Gastroesophageal sphincter (tissue), 4 donors: ENCODE measurements around the gene DNAJC6. TPM values are rescaled to one million over a fixed set of nuclear protein-coding genes. Genes with fewer than 3 reads are reported as not detected.

ENCODE experiments used
- ATAC-seq: fragments of 150-250 bp; one replicate; pipeline ENCODE4 v1.9.1; 2016; ENCODE audit warnings: mild to moderate bottlenecking, moderate library complexity
- H3K27ac ChIP-seq, 4 donors: fragments of 200-600 bp; sonication (generic) in 3 of 4; 1 replicate in 3 of 4; 2 replicates in 1 of 4; pipeline ENCODE4 v1.5.1; 2016 to 2019
- H3K27me3 ChIP-seq: fragments of 200-600 bp; sonication (generic); one replicate; pipeline ENCODE4 v1.5.1; 2019
- H3K36me3 ChIP-seq, 2 donors: fragments of 200-600 bp; sonication (generic); one replicate each; pipeline ENCODE4 v1.5.1; 2019; ENCODE audit warnings: control low read depth in 1 of 2
- H3K4me1 ChIP-seq, 3 donors: fragments of 200-600 bp; sonication (generic); 1 replicate in 2 of 3; 2 replicates in 1 of 3; pipeline ENCODE4 v1.5.1; 2016 to 2019; ENCODE audit warnings: control low read depth in 2 of 3
- H3K4me3 ChIP-seq, 2 donors: fragments of 200-600 bp; sonication (generic); one replicate each; pipeline ENCODE4 v1.5.1; 2019; ENCODE audit warnings: mild to moderate bottlenecking in 1 of 2, moderate library complexity in 1 of 2
- H3K9me3 ChIP-seq, 3 donors: fragments of 200-600 bp; sonication (generic); one replicate each; pipeline ENCODE4 v1.5.1; 2017 to 2019; ENCODE audit warnings: control low read depth in 2 of 3
- EP300 ChIP-seq: sonication (generic); formaldehyde crosslinking; IDR thresholded peaks from one replicate; pipeline ENCODE4 v1.6.1; 2017; ENCODE audit warnings: antibody characterized with exemption, mild to moderate bottlenecking
- POLR2A ChIP-seq, 2 donors: fragments of 450-650 bp; IDR thresholded peaks; one replicate each; pipeline ENCODE4 v1.6.1; 2017; ENCODE audit warnings: antibody characterized with exemption in 2 of 2, mild to moderate bottlenecking in 2 of 2, moderate library complexity in 1 of 2
- POLR2AphosphoS5 ChIP-seq: sonication (generic); formaldehyde crosslinking; IDR thresholded peaks from one replicate; pipeline ENCODE4 v1.6.1; 2017; ENCODE audit warnings: antibody characterized with exemption
- WGBS, 2 donors: methylation state at CpG; one replicate each; pipeline ENCODE4 v1.1.5; 2018; ENCODE audit warnings: low coverage in 1 of 2; 5-methylcytosine and 5-hydroxymethylcytosine counted together
- small RNA-seq, 4 donors: library from RNA; depleted of rRNA; stranded (forward); fragments of <200 nt; gene quantifications; one replicate each; pipeline ENCODE3, GENCODE V24; 2016
- total RNA-seq, 4 donors: library from RNA; depleted of rRNA; stranded (reverse); fragments of >200 nt; gene quantifications; one replicate each; pipeline ENCODE4 v1.1.0, GENCODE V29; 2016
- TF ChIP-seq, protein P1 (sequence below), 4 experiments: fragments of 200-600 bp in 2 of 4; fragments of 450-650 bp in 2 of 4; sonication (generic) in 1 of 4; IDR thresholded peaks; one replicate each; pipeline ENCODE4 v1.5.1; 2017 to 2019; ENCODE audit warnings: antibody characterized with exemption in 4 of 4, mild to moderate bottlenecking in 2 of 4, moderate library complexity in 2 of 4

Gene DNAJC6
- total RNA-seq, 4 donors from 2014 or later: 2.0 to 5.3 (median 3.2) TPM

GRCh38 chr1:65456481-65456880 is 147.1 kb downstream of the DNAJC6 start:
- Histone ChIP-seq H3K27me3 (no peaks in the 10 kb centered on the region), H3K9me3 (no peaks in the 10 kb centered on the region), H3K36me3 (no peaks in the 10 kb centered on the region), H3K27ac (no peak overlapping the region), H3K4me1 (no peaks in the 10 kb centered on the region), H3K4me3 (no peak overlapping the region)
- TF ChIP-seq, protein P1, sequence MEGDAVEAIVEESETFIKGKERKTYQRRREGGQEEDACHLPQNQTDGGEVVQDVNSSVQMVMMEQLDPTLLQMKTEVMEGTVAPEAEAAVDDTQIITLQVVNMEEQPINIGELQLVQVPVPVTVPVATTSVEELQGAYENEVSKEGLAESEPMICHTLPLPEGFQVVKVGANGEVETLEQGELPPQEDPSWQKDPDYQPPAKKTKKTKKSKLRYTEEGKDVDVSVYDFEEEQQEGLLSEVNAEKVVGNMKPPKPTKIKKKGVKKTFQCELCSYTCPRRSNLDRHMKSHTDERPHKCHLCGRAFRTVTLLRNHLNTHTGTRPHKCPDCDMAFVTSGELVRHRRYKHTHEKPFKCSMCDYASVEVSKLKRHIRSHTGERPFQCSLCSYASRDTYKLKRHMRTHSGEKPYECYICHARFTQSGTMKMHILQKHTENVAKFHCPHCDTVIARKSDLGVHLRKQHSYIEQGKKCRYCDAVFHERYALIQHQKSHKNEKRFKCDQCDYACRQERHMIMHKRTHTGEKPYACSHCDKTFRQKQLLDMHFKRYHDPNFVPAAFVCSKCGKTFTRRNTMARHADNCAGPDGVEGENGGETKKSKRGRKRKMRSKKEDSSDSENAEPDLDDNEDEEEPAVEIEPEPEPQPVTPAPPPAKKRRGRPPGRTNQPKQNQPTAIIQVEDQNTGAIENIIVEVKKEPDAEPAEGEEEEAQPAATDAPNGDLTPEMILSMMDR (IDR thresholded peaks at IDR 0.05): no peak
- TF ChIP-seq POLR2AphosphoS5 (no peak), POLR2A (IDR thresholded peaks at IDR 0.05) (no peak), EP300 (no peak)
- ATAC-seq: no peak

DNA sequence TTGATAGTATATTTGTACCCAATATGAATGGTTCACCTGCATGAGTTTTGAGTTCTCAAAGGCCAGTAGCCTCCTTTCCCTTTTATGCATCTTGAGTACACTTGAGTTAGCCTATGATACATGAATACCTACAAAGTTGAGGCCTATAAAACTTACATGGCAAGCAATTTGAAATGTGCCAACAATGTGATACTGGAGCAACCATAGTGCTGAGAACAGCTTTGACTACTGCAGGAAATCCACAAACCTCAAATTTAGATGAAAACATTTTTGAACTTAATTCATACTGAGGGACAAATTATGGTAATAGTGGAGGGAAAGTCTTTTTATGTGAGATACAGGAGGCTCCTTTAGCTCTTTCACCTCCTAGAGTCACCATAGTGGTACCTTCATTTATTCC is 148.5 kb downstream of the DNAJC6 start:
- no peaks in the 10 kb centered on the region for H3K36me3 ChIP-seq
- H3K4me1 ChIP-seq: no peaks in the 10 kb centered on the region
- no peak for ATAC-seq
- H3K9me3 ChIP-seq: no peaks in the 10 kb centered on the region
- no peak overlapping the region for H3K27ac ChIP-seq
- TF ChIP-seq EP300 (no peak), POLR2A (IDR thresholded peaks at IDR 0.05) (no peak), POLR2AphosphoS5 (no peak)
- TF ChIP-seq, protein P1 (IDR thresholded peaks at IDR 0.05): no peak
- H3K27me3 ChIP-seq: no peaks in the 10 kb centered on the region
- no peak overlapping the region for H3K4me3 ChIP-seq

DNA sequence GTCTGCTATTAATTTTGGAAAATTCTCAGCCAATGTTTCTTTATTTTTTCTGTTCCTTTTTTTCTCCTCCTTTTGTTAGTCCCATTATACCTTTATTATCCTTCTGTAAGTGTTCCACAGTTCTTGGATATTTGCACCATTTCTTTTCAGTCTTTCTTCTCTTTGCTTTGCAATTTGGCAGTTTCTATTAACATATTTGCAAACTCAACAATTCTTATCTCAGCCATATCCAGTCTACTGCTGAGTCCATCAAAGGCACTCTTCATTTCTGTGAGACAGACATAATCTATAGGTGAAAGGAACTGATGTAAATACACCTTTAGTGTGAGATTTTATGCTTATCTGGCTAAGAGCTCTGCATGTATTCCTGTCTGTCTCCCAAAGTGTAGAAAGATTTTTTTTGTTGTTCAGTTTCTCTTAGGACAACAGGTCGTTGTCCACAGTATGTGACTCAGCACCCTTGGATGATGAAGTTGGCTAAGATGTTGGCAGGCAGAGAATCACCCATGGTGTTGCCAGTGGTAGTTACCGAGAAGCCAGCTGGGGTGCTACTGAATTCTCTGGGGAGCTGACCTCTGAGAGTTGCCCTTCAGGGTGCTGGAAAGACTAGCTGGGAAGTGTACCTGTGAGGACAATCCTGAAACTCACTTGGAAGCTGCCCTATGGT is 149.5 kb downstream of the DNAJC6 start:
- H3K27me3 ChIP-seq: no peaks in the 10 kb centered on the region
- no peak overlapping the region for H3K4me3 ChIP-seq
- no peak for ATAC-seq
- 74% methylated on average over 2 of the region's 2 CpGs; no CpG with 5 or more reads in 1 of the 2 donors for WGBS, 2 donors
- no peaks in the 10 kb centered on the region for H3K9me3 ChIP-seq
- TF ChIP-seq EP300 (no peak), POLR2AphosphoS5 (no peak), POLR2A (IDR thresholded peaks at IDR 0.05) (no peak)
- TF ChIP-seq, protein P1 (IDR thresholded peaks at IDR 0.05): no peak
- H3K4me1 ChIP-seq: no peaks in the 10 kb centered on the region
- no peaks in the 10 kb centered on the region for H3K36me3 ChIP-seq
- no peak overlapping the region for H3K27ac ChIP-seq

DNA sequence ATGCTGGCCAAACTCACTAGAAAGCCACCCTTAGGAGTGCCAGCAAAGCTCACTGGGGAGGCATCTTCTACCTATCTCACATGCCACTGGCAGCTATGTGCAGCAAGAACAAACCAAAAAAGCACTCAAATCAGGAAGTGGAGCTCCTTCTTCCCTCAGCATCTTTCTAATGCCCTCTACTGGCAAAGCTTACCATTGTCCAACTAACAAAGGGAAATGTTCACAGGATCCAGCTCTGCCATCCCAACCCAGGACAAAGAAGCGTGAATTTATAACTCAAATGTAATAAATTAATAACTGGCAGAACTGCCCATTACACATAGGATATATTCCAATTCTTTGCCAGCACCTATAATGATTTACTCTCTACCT is 150.0 kb downstream of the DNAJC6 start:
- H3K4me3 ChIP-seq: no peak overlapping the region
- no peak for ATAC-seq
- no peaks in the 10 kb centered on the region for H3K9me3 ChIP-seq
- H3K27ac ChIP-seq: no peak overlapping the region
- TF ChIP-seq POLR2AphosphoS5: no peak
- TF ChIP-seq, protein P1 (IDR thresholded peaks at IDR 0.05): peak in 2 of 4 experiments; percentile 14 to 36
- H3K36me3 ChIP-seq: no peaks in the 10 kb centered on the region
- no peaks in the 10 kb centered on the region for H3K4me1 ChIP-seq
- no peaks in the 10 kb centered on the region for H3K27me3 ChIP-seq
- 72 to 100% methylated on average over 1 of the region's 1 CpG for WGBS, 2 donors

Small RNAs within 50 kb of the gene (small RNA-seq; reads per million reads assigned to genes)
- gene COX6CP13 (0 reads per million in 4 donors), gene RNU2-15P (0 to 0.18 (median 0) reads per million in 4 donors)

Other genes starting within 250 kb of the DNAJC6 start
- gene AK4, start 161.3 kb upstream of the DNAJC6 start, total RNA-seq: 10 to 100 TPM; 39.6 to 72.7 (median 60.7) TPM
- 10 to 100 TPM; 11.0 to 51.1 (median 15.0) TPM for gene LEPR, start 111.1 kb downstream of the DNAJC6 start, total RNA-seq
- gene LEPROT, start 111.1 kb downstream of the DNAJC6 start, total RNA-seq: 100 to 1,000 TPM in 1 of 4 donors, 10 to 100 TPM in 3; 66.3 to 106 (median 72.9) TPM